Progenitor cell of endocrine pancreas (in vitro differentiated cells): ENCODE results near the gene SGPL1. TPM values are rescaled to one million over a fixed set of nuclear protein-coding genes. Genes with fewer than 3 reads are reported as not detected.

ENCODE experiments used
- DNase-seq: peaks from one replicate; pipeline ENCODE4 v3.0.0; 2021; ENCODE audit warnings: low spot score; ENCODE audit not compliant: unreplicated experiment
- H3K27ac Mint-ChIP-seq: 2 replicates; pipeline ENCODE4 v1.8.0; 2021; ENCODE audit warnings: mild to moderate bottlenecking, moderate library complexity, mixed read lengths
- H3K27me3 Mint-ChIP-seq: 2 replicates; pipeline ENCODE4 v1.8.0; 2021; ENCODE audit warnings: mixed read lengths
- H3K36me3 Mint-ChIP-seq: 2 replicates; pipeline ENCODE4 v1.8.0; 2022; ENCODE audit warnings: mixed read lengths; ENCODE audit not compliant: insufficient read depth
- H3K4me1 Mint-ChIP-seq: 2 replicates; pipeline ENCODE4 v1.8.0; 2021; ENCODE audit warnings: low read depth, mixed read lengths
- H3K4me3 Mint-ChIP-seq: 2 replicates; pipeline ENCODE4 v1.8.0; 2021; ENCODE audit warnings: low read depth, mild to moderate bottlenecking, moderate library complexity, mixed read lengths
- H3K9me3 Mint-ChIP-seq: 2 replicates; pipeline ENCODE4 v1.8.0; 2021; ENCODE audit warnings: low read depth, mixed read lengths
- total RNA-seq: library from RNA; stranded (reverse); gene quantifications from 2 replicates; pipeline ENCODE4 v1.2.1, GENCODE V29; 2021
- TF ChIP-seq, protein P1 (sequence below): fragments of 200-600 bp; sonication (generic); IDR thresholded peaks from one replicate; pipeline ENCODE4 v1.5.0; 2021; ENCODE audit warnings: antibody characterized with exemption, mild to moderate bottlenecking; ENCODE audit not compliant: unreplicated experiment

Gene SGPL1
- total RNA-seq, 1 donor from 2014 or later: 82.1 TPM

- TF ChIP-seq, protein P1, sequence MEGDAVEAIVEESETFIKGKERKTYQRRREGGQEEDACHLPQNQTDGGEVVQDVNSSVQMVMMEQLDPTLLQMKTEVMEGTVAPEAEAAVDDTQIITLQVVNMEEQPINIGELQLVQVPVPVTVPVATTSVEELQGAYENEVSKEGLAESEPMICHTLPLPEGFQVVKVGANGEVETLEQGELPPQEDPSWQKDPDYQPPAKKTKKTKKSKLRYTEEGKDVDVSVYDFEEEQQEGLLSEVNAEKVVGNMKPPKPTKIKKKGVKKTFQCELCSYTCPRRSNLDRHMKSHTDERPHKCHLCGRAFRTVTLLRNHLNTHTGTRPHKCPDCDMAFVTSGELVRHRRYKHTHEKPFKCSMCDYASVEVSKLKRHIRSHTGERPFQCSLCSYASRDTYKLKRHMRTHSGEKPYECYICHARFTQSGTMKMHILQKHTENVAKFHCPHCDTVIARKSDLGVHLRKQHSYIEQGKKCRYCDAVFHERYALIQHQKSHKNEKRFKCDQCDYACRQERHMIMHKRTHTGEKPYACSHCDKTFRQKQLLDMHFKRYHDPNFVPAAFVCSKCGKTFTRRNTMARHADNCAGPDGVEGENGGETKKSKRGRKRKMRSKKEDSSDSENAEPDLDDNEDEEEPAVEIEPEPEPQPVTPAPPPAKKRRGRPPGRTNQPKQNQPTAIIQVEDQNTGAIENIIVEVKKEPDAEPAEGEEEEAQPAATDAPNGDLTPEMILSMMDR: no peak
- H3K9me3 Mint-ChIP-seq: no peaks in the 10 kb centered on the region
- peaks cover 4% of the 10 kb centered on the region for H3K36me3 Mint-ChIP-seq
- H3K4me1 Mint-ChIP-seq: peaks cover 12% of the 10 kb centered on the region
- H3K27me3 Mint-ChIP-seq: peaks cover 2% of the 10 kb centered on the region
- DNase-seq: no peak
- H3K27ac Mint-ChIP-seq: no peak overlapping the region
- H3K4me3 Mint-ChIP-seq: peak overlapping the region; percentile 37
Observed at GRCh38 chr10:70814126-70814525, 1.6 kb upstream of the SGPL1 start.

GRCh38 chr10:70816220-70816894, 609 bp downstream of the SGPL1 start:
- TF ChIP-seq, protein P1: no peak
- peak overlapping the region; percentile 96 for H3K27ac Mint-ChIP-seq
- no peaks in the 10 kb centered on the region for H3K9me3 Mint-ChIP-seq
- peak; percentile 57 for DNase-seq
- H3K27me3 Mint-ChIP-seq: peaks cover 2% of the 10 kb centered on the region
- peak overlapping the region; percentile 88 for H3K4me3 Mint-ChIP-seq
- H3K4me1 Mint-ChIP-seq: peaks cover 14% of the 10 kb centered on the region
- H3K36me3 Mint-ChIP-seq: peaks cover 10% of the 10 kb centered on the region

DNA sequence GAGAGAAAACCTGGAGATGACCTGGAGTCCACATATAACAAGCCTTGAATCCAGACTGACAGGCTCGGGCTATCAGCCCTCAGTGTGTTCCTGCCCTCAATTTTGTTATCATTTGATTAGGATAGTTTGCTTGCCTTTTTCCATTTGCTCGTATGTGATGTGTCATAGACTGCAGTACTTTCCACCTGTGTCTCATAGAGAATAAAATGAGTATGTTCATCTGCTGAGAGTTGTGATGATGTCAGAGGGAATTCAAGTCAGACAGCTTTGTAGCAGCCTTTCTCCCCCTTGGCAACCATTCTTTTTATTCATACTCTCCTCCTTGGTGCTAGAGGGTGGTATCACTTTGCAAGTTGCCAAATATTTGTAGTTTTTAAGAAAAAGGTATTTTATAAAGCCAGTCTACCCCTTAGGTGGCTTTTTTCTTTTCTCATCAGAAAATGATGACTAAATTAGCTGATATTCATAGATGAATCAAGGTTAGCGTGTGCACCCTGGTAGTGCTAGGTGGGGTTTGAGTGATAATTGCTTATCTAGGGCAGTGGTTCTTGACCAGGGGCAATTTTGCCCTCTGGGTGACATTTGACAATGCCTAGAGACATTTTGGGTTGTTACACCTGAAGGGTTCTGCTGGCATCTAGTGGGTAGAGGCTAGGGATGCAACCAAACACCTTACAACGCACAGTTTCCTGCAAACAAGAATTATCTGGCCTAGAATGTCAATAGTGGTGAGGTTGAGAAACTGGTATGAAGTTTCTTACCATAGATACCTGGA, 5.4 kb downstream of the SGPL1 start:
- H3K36me3 Mint-ChIP-seq: peaks cover 20% of the 10 kb centered on the region
- no peaks in the 10 kb centered on the region for H3K9me3 Mint-ChIP-seq
- peaks cover 28% of the 10 kb centered on the region for H3K4me1 Mint-ChIP-seq
- no peak overlapping the region for H3K27ac Mint-ChIP-seq
- TF ChIP-seq, protein P1: no peak
- H3K4me3 Mint-ChIP-seq: no peak overlapping the region
- no peaks in the 10 kb centered on the region for H3K27me3 Mint-ChIP-seq
- no peak for DNase-seq

GRCh38 chr10:70822076-70822820, 6.5 kb downstream of the SGPL1 start:
- Mint-ChIP-seq H3K4me1 (peaks cover 25% of the 10 kb centered on the region), H3K27ac (no peak overlapping the region), H3K4me3 (no peak overlapping the region), H3K27me3 (no peaks in the 10 kb centered on the region), H3K9me3 (no peaks in the 10 kb centered on the region), H3K36me3 (peaks cover 23% of the 10 kb centered on the region)
- TF ChIP-seq, protein P1: no peak
- DNase-seq: no peak

DNA sequence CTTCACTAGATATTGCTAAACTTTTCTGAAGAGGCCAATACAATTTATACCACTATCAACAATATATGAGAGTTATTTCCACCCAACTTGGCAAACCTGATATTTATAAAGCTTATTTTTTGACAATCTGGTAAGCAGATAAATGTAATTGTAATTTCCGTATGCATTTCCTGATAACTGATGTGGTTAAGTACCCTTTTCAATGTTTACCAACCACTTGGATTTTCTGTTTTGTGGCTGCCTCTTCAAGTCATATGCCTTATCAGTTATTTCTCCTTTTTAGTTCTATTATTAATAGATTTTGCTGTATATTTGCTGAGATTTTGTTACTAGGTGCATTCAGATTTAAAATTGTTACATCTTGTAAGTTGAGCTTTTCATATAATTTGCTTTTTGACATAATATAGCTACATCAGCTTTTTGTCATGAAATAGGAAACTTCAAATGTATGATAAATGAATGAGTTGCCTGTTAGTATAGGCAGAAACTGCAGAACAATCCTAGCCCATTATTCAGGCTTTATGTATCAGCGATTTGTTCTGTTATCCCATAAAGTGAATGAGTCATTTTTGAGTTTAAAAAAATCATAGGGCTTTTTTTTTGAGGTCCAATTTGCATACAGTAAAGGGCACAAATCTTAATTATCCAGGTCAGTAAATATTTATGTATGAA, 11.5 kb downstream of the SGPL1 start:
- Mint-ChIP-seq H3K4me1 (peaks cover 31% of the 10 kb centered on the region), H3K4me3 (no peak overlapping the region), H3K27ac (no peak overlapping the region), H3K9me3 (no peaks in the 10 kb centered on the region), H3K36me3 (peaks cover 20% of the 10 kb centered on the region), H3K27me3 (no peaks in the 10 kb centered on the region)
- TF ChIP-seq, protein P1: no peak
- DNase-seq: no peak
